RWPE2 (cell line): ENCODE measurements around the gene DNAJB6.
A peak's percentile ranks its signal among the peaks of the same experiment; 100 is the strongest.

ENCODE experiments used
- ATAC-seq: fragments of 200-7000 bp; cut with Tn5 transposase; 3 replicates; pipeline ENCODE4 v1.9.1; 2021; ENCODE audit warnings: low read depth
- DNase-seq: peaks from one replicate; pipeline ENCODE4 v3.0.0-alpha.2; 2020; ENCODE audit warnings: low spot score
- H3K27ac ChIP-seq: fragments of 450-650 bp; 2 replicates; pipeline ENCODE4 v1.5.1; 2017; ENCODE audit warnings: mild to moderate bottlenecking; ENCODE audit not compliant: poor library complexity, severe bottlenecking
- H3K27me3 ChIP-seq: fragments of 250-450 bp; sonication (Bioruptor Pico); 2 replicates; pipeline ENCODE4 v1.5.1; 2021; ENCODE audit warnings: mild to moderate bottlenecking, moderate library complexity; ENCODE audit not compliant: insufficient read depth, poor library complexity, severe bottlenecking
- H3K36me3 ChIP-seq: fragments of 250-450 bp; sonication (Bioruptor Pico); 2 replicates; pipeline ENCODE4 v1.5.1; 2020; ENCODE audit warnings: low read depth, mild to moderate bottlenecking, moderate library complexity
- H3K4me1 ChIP-seq: fragments of 250-450 bp; sonication (Bioruptor Pico); 2 replicates; pipeline ENCODE4 v1.5.1; 2021; ENCODE audit warnings: mild to moderate bottlenecking, moderate library complexity; ENCODE audit not compliant: insufficient read depth, poor library complexity, severe bottlenecking
- H3K4me3 ChIP-seq: fragments of 250-450 bp; sonication (Bioruptor Pico); 2 replicates; pipeline ENCODE4 v1.5.1; 2021; ENCODE audit warnings: mild to moderate bottlenecking, moderate library complexity; ENCODE audit not compliant: severe bottlenecking
- H3K9me3 ChIP-seq: fragments of 250-450 bp; sonication (Bioruptor Pico); 2 replicates; pipeline ENCODE4 v1.5.1; 2021; ENCODE audit warnings: mild to moderate bottlenecking, moderate library complexity; ENCODE audit not compliant: severe bottlenecking
- CTCF ChIP-seq: fragments of 450-650 bp; IDR thresholded peaks from one replicate; pipeline ENCODE4 v1.5.1; 2017; ENCODE audit warnings: mild to moderate bottlenecking, moderate library complexity; ENCODE audit not compliant: poor library complexity, severe bottlenecking

The DNAJB6 gene

GRCh38 chr7:157299613-157300368, 37.0 kb upstream of the DNAJB6 start:
- H3K27me3 ChIP-seq: no peaks in the 10 kb centered on the region
- peak; percentile 40 for TF ChIP-seq CTCF
- no peaks in the 10 kb centered on the region for H3K36me3 ChIP-seq
- H3K27ac ChIP-seq: peak overlapping the region; percentile 70
- H3K4me1 ChIP-seq: peaks cover 7% of the 10 kb centered on the region
- peak; percentile 88 for DNase-seq
- no peak overlapping the region for H3K4me3 ChIP-seq
- H3K9me3 ChIP-seq: no peaks in the 10 kb centered on the region
- ATAC-seq: peak; percentile 88

GRCh38 chr7:157300369-157300825, 36.4 kb upstream of the DNAJB6 start:
- no peak overlapping the region for H3K4me3 ChIP-seq
- no peaks in the 10 kb centered on the region for H3K36me3 ChIP-seq
- peaks cover 7% of the 10 kb centered on the region for H3K4me1 ChIP-seq
- no peak for ATAC-seq
- no peak for TF ChIP-seq CTCF
- H3K27me3 ChIP-seq: no peaks in the 10 kb centered on the region
- H3K27ac ChIP-seq: peak overlapping the region; percentile 70
- no peaks in the 10 kb centered on the region for H3K9me3 ChIP-seq
- DNase-seq: no peak

- no peak for TF ChIP-seq CTCF
- no peaks in the 10 kb centered on the region for H3K9me3 ChIP-seq
- H3K36me3 ChIP-seq: no peaks in the 10 kb centered on the region
- H3K4me1 ChIP-seq: peaks cover 7% of the 10 kb centered on the region
- peak overlapping the region; percentile 70 for H3K27ac ChIP-seq
- DNase-seq: no peak
- no peaks in the 10 kb centered on the region for H3K27me3 ChIP-seq
- H3K4me3 ChIP-seq: no peak overlapping the region
- no peak for ATAC-seq
Measured at GRCh38 chr7:157301610-157302120, 35.1 kb upstream of the DNAJB6 start.

GRCh38 chr7:157306846-157307838, 29.7 kb upstream of the DNAJB6 start:
- no peak for TF ChIP-seq CTCF
- no peaks in the 10 kb centered on the region for H3K36me3 ChIP-seq
- H3K27ac ChIP-seq: peak overlapping the region; percentile 99
- DNase-seq (no peak), ATAC-seq (no peak)
- H3K4me1 ChIP-seq: peaks cover 22% of the 10 kb centered on the region
- no peaks in the 10 kb centered on the region for H3K27me3 ChIP-seq
- H3K4me3 ChIP-seq: no peak overlapping the region
- H3K9me3 ChIP-seq: no peaks in the 10 kb centered on the region
